Activated CD4-positive, CD25-positive, alpha-beta regulatory T cell treated with anti-CD3 and anti-CD28 coated beads, Interleukin-2, amount 50 U/mL, for 16 hours (primary cell): Measurements from ENCODE around the gene KIF18B.

Experiments
- DNase-seq: peaks from one replicate; pipeline ENCODE4 v3.0.0-alpha.2; 2020; ENCODE audit warnings: low read depth, low spot score

Gene KIF18B

DNA sequence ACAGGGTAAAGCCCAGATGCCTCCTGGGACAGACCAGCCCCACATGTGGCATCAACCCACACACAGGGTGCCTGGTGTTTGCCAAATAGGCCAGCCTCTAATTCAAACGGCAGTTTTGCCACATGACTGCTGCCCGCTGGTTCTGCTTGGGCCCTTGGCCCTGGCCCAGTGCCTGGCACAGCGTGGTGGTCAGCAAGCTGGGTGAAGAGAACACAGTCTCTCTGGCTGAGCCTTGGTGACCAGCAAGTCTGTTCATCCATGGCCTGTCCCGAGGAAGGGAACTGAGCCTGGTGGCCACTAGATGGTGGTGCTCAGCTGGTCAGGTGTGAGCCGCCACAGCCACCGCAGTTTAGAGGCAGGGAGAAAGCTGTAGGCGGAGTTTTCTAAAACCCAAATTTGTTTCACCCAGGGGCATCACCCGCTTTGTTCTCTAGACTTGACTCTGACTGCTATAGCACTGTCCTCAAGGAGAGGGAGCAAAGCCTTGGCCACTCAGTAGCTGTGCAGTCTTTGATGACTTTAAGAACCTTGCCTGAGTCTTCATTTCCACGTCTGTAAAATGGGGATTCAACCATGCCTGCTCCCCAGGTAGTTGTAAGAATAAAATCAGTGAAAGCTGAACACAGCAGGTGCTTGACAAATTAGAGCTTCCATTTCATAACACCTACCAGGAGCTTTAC lies 27.5 kb downstream of the KIF18B start:
- no peak for DNase-seq

DNA sequence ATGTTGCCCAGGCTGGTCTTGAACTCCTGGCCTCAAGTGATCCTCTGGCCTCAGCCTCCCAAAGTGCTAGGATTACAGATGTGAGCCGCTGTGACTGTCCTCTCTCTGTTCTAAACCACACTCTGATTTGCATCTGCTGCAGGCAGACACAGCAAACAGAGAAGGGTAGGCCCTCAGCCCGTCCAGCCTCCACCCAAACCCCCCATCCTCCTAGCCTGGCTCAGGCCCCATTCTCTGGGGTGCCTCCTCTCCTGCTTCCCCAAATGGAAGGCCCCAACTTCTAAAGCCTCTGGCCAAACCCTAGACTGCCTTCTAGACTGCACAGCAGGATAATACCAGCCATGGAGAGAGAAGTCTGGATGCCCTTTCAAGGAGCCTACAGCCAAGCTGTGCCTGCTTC lies 28.2 kb downstream of the KIF18B start:
- no peak for DNase-seq

DNA sequence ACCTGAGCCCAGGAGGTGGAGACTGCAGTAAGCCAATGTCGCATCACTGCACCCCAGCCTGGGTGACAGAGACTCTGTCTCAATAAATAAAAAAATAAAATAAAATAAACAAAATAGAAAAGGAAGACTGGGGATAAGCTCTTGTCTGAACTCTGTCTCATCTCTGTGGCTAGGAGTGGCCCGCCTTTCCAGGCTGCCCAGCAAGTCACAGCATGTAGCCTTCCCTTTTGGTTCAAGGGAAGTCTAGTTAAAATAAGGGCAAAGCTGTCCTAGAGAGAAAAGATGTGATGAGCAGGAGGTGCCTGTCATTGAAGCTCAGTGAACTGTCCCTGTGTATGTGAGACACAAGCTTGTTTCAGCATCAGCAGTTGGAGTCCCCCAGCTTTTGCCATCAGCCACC lies 29.6 kb downstream of the KIF18B start:
- no peak for DNase-seq

DNA sequence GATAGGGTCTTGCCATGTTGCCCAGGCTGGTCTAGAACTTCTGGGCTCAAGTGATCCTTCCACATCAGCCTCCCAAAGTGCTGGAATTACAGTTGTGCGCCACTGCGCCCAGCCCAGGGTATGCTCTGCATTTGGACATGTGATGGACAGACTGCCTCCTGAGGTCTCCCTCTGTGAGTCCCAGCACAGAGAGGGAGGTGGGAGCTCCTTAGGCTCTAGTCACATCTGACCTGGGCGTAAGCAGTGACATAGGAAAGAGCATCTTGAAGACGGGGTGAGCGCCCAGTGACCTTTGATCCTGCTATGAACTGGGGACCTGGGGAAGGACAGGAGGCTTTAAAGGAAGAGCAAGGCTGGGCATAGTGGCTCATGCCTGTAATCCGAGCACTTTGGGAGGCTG lies 30.1 kb downstream of the KIF18B start:
- DNase-seq, result no peak

DNA sequence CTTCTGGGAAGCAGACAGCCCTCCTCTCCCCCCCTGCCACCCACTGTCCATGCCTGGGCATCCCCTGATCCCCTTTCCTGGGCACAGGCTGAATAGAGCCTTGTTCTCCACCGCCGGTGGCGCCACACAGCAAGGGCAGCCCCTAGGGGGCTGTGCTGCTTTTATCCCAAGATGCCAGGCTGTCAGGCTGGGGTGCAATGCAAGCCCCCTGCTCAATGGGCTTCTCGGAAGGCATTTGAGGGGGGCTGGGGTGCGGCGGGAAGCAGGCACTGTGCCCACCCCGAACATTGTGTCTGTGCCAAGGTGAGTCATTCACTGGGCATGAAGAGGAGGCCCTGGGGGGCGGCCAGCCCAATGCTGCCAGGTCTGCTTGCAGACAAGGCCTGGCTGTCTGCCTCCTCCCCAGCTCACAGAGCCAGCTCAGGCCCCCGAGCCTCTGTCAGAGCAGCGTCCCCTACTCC lies 30.8 kb downstream of the KIF18B start:
- DNase-seq, result no peak

DNA sequence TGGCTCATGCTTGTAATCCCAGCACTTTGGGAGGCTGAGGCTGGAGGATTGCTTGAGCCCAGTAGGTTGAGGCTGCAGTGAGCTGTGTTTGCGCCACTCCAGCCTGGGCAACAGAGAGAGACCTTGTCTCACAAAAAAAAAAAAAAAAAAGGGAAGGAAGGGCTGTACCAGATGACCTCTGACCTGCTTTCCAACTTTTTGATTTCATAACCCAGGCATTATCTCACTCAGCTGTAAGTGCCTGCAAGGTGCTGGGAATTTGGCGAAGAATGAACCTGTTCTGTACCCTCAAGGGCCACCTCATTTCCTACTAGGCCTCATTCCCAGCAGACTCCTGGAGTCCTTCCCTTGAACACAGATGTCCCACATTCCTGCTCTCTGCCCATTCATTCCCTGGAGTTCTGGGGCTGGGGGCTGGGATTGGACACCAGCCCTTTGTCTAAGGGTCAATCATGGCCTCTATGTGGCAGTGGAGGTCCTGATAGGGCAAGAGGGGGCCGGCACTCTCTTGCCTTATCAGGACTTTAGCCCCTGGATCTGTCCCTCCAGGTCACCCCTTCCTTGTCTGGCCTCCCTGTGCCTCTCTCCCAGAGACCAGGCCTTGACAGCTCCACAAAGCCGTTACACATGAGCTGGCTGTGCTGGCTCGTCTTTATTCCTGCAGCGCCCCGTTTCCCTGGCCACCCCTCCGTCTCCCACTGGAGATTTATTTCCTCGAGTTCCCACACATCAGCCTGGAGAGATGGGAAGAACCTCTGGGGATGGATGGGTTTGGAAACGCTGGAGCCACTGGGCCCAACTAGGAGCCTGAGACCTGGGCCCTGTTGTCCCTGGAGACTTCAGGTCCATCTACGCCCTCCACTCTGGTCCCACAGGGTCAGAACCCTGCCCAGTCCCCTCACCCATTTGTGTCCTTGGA lies 31.5 kb downstream of the KIF18B start:
- DNase-seq, result no peak

DNA sequence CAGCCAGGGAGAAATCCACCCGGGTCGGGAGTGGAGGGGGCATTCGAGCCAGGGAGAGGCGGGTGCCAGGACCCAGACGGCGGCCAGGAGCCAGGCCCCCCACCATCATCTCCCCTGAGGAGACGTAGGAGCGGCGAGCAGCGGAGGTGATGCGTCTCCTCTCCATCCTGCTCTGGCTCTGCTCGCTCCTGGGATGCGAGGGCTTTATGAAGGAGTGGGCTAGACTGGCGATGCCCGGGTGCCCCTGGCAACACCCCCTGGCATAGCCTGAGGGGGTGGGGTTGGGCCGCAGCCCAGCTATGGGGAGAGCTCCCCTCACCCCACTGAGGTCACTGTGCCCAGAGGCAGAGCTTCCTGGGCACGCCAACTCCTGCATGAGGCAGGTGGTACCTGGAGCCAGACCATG lies 32.2 kb downstream of the KIF18B start, which contains the start of gene GFAP:
Gene GFAP, minus strand, starts transcription at position 180 of the 406 bp plus-strand sequence. Its CDS starts 14 bp downstream, at position 166.
- no peak for DNase-seq

DNA sequence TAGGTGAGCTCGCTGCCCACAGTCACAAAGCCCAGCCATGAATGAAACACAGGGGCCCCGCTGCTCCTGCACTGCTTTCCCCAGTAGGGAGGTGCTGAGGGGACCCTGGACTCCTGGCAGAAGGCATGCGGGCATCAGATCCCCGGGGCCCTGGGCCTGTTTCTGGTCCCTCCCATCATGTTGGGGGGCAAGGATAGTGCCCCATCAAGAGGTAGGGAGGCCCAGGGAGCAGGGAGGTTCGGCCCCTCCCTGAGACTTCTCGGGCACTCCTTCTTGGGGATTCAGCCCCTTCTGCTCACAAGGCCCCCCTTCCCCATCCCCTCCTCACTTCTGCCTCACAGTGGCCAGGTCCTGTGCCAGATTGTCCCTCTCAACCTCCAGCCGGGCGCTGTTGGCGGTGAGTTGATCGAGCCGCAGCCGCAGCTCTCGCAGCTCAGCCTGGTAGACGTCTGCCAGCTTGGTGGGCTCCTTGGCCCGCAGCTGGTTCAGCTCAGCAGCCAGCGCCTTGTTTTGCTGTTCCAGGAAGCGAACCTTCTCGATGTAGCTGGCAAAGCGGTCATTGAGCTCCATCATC lies 32.8 kb downstream of the KIF18B start:
- DNase-seq, result no peak

DNA sequence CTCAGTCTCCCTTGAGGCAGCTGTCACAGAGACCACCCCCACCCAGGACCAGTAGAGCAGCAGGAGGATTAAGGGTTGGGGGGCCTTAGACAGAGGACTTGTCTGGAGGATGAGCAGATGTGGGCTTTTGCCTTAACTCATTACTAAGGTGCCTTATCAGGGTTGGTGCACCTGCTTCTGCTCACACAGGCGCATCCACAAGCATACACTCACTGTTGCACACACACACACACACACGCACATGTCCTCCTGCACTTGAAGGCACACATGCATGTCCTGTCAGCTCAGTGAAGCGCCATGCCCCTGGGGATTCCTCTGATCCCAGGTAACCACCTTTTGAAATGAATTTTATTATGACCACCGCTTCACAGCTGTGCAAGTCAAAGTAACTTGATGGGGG lies 33.4 kb downstream of the KIF18B start:
- DNase-seq, result no peak

DNA sequence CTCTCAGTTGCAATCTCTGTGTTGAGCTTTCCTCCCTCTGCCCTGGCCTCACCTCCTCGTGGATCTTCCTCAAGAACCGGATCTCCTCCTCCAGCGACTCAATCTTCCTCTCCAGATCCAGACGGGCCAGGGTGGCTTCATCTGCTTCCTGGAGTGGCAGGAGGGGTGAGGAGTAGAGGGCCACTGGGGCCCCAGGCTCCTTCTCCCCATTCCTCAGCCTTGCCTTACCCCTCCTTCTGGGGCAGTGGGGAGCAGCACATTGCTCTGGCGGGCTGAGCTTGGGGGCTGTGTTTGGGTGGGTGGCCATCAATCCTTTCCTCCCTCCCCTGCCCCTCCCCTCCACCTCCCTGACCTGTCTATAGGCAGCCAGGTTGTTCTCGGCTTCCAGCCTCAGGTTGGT lies 33.9 kb downstream of the KIF18B start:
- DNase-seq, result no peak

DNA sequence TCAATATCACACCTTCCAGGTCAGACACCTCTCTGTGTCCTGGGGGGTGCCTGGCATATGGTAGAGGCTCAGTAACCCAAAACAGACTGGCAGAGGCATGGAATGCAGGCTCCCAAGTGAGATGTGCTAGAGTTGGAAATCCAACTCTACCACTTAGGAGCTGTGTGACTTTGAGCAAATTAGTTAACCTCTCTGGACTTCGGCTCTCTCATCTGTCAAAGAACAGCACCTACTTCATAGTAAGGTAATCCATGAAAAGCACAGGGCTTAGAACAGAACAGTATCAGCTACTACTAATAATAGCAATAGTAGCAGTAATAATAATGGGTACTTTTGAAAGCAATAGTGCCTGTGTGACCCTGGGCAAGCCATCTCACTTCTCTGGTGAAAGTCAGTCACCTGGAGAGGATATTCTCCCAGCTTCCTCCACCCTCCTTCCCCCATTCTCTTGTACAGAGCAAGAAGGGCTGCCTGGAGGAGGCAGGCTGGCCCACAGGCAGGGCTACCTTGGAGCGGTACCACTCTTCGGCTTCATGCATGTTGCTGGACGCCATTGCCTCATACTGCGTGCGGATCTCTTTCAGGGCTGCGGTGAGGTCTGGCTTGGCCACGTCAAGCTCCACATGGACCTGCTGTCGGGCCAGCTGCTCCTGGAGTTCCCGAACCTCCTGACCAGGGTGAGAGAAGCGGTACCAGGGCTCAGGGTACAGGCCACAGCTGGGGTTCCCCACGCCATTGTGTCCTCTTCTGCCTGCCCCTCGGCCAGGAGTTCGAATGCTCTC lies 34.6 kb downstream of the KIF18B start:
- DNase-seq, result no peak

DNA sequence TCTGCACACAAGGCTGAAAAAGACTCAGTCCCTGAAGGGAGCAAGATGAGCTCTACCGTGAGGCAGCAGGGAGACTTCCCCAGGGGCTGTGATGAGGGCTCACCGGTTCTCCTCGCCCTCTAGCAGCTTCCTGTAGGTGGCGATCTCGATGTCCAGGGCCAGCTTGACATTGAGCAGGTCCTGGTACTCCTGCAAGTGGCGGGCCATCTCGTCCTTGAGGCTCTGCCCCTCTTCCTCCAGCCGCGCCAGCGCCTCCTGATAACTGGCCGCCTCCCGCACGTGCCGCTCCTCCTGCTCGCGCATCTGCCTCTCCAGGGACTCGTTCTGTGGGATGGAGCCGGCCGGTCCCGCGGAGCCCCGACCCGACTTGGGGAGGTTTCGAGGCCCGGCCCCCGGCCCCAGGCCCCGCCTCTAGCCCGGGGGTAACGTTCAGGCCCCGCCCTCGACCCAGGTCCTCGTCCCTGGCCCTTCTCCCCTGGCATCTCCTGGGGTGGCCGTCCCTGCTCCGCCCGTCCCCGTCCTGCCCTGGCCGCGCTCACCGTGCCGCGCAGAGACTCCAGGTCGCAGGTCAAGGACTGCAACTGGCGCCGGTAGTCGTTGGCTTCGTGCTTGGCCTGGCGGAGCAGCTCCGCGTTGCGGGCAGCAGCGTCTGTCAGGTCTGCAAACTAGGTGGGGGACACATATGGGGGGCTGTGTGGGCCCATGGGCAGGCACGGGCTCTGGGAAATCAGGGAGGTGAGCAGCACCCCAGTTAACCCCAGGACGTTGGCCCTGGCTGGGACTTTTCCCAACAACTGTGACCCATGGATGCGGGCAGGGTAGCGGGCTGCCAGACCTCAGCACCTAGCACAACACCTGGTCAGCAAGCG lies 36.2 kb downstream of the KIF18B start:
- DNase-seq, result peak; percentile 26

DNA sequence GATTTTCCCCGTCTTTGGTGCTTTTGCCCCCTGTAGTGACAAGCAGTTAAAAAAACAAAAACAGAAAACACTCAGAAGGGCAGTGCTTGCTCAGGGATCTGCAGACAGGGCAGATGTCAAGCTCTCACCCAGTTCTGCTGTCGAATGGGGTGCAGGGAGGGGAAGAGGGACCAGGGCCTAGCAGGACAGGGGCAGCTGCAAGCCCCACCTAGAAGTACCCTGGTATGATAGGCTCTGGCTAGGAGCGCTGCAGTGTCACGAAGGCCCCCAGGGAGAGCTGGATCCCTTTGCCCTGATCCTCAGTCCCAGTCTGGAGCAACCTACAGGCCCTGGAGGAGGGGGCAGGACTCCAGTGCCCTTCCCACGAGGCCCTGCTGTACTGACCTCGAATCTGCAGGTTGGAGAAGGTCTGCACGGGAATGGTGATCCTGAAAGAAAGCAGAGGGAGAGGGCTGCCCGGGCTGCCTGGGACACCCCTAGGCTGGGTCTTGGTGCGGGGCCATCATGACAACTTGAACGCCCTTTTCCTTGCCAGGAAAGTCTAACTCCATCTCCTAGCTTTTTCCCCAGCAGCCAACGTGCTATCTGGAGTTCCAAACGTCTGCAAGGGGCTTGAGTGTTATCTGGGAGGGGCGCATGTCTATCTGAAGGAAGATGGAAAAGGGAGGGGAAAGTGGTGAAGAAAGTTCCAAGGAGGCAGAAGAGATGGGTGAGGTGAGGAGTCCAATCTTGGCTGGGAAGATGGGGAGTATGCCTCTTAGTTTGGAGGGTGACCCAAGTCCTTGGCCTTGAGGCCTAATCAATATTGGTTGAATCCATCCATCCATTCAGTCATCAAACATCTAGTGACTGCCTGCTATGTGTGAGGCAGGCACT lies 37.1 kb downstream of the KIF18B start:
- no peak for DNase-seq

DNA sequence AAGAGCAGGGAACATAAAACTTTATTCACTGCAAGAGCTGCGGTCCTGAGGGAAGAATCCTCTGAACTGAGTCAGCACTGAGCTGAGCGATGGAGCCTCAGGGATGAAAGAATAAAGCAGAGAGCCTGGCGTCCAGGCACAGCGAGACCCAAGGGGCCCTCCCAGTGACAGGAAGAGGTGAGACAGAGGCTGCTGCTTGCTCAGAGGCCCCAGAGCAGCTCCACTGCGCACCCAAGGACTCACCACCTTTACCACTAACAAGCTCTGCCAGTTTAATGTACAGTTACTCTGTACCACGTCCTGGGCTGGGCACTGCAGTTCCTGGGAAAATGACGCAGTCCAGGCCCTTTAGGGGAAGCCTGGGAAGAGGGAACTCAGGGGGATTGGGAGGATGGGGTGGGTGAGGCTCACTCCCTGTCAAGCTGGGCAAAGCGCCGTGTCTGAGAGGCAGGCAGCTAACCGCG lies 37.9 kb downstream of the KIF18B start:
- no peak for DNase-seq

DNA sequence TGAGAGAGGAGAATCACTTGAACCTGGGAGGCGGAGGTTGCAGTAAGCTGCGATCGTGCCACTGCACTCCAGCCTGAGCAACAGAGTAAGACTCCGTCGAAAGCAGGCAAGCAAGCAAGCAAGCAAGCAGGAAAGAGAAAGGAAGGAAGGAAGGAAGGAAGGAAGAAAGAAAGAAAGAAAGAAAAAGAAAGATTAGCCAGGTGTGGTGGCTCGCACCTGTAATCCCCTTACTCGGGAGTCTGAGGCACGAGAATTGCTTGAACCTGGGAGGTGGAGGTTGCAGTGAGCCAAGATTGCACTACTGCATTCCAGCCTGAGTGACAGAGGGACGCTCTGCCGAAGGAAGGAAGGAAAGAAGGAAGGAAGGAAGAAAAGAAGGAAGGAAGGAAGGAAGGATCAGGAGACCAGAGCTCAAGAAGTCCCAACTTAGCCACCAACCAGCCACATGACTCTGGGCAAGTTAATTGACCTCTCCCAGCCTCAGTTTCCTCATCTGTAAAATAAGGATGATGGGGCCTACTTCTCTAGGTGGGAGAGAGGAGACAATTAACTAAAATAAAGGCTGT lies 38.7 kb downstream of the KIF18B start:
- no peak for DNase-seq

DNA sequence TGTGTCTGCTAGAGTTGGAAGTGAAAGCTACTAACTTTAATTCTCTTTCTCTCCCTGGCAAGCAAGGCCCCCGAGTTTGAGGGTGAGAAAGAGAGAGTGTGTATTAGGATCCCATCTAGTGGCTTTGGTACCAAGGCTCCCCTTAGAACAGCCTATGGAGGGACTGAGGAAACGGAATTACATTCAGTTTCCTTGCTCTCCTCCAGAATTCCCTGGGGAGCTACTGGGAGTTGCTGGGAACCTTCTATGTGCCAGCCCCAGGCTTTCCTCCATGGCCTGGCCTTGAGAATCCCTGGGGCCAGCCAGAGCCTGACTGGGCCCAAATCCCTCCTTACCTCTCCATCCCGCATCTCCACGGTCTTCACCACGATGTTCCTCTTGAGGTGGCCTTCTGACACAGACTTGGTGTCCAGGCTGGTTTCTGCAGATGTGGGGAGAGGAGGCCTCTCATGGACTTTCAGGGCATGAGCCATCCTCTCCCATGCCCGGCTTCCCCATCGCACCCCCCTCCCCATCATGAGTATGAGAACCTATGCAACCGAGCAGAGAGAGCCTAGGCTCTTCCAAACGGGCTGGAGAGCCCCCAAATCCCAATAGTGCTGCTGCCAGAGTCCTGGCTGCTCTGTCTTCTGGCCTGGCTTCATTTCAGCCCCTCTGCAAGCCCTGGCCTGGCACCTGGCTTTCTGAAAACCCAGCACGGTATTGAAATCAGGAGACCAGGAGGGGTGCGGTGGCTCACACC lies 39.7 kb downstream of the KIF18B start:
- DNase-seq, result no peak

DNA sequence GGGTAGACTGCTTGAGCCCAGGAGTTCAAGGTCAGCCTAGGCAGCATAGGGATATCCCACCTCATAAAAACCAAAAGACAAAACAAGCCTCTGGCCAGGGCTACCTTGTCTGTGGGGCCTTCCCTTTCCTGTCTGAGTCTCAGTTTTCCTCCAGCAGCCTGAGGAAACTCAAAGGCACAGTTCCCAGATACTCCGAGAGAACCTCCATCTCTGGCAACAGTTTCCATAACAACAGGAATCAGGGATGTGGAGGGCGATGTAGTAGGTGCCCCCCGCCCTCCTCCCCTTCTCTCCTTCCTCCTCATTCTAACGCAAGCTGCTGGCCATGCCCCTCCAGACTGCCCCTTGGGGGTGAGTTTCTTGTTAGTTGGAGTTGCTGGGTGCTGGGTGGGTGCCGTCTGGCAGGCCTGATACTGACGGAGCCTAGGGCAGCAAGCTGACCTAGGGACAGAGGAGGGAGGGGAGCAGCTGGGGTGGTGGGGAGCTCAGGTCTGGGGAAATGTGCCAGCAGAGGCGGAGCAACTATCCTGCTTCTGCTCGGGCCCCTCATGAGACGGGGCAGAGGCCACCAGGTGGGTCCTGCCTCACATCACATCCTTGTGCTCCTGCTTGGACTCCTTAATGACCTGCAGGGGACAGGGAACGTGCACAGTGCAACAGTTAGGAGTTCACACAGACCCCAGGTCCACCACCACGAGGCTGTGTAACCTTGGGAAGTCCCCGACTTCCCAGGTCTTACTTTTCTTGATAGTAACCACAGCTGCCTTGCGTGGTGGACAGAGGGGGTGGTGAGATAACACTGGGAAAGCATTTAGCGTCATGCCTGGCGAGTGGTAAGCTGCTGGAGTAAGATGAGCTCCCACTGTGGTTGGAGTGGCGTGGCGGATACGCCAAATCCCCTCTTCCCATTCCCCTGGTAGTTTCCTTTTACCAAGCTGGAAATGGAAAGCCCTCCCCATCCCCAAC lies 40.5 kb downstream of the KIF18B start:
- no peak for DNase-seq
